Measurements from ENCODE around the gene BTF3. TPM values are rescaled to one million over a fixed set of nuclear protein-coding genes. Genes with fewer than 3 reads are reported as not detected.
A peak's percentile ranks its signal among the peaks of the same experiment; 100 is the strongest.

Gene BTF3
- total and polyA plus RNA-seq, 4 donors: 370 to 645 (median 516) TPM

- Histone ChIP-seq H3K36me3 (ENCODE audit: control insufficient read depth in 4 of 4, insufficient read depth in 4 of 4, low read length in 4 of 4) (no peaks in the 10 kb centered on the region), H3K9ac (ENCODE audit: insufficient read depth in 1 of 2, low read length in 2 of 2) (no peak overlapping the region), H3K4me3 (no peak overlapping the region), H3K9me3 (ENCODE audit: control insufficient read depth in 4 of 4, insufficient read depth in 3 of 4, low read length in 3 of 4) (peaks cover 0 to 2% (median 0%) of the 10 kb centered on the region in 4 donors), H3K27me3 (ENCODE audit: control insufficient read depth in 3 of 3, insufficient read depth in 3 of 3, low read length in 2 of 3) (peaks cover 21 to 79% (median 66%) of the 10 kb centered on the region in 3 donors), H3K4me1 (ENCODE audit: control insufficient read depth in 5 of 5, insufficient read depth in 5 of 5, low read length in 5 of 5) (peaks cover 0 to 17% (median 4%) of the 10 kb centered on the region in 5 donors), H3K27ac (ENCODE audit: low read depth in 1 of 2, low read length in 1 of 2) (no peak overlapping the region)
- DNase-seq (peak; percentile 44 to 71 (median 62)), ATAC-seq (ENCODE audit: insufficient read depth, low FRiP score) (no peak)
- TF ChIP-seq, protein P1, sequence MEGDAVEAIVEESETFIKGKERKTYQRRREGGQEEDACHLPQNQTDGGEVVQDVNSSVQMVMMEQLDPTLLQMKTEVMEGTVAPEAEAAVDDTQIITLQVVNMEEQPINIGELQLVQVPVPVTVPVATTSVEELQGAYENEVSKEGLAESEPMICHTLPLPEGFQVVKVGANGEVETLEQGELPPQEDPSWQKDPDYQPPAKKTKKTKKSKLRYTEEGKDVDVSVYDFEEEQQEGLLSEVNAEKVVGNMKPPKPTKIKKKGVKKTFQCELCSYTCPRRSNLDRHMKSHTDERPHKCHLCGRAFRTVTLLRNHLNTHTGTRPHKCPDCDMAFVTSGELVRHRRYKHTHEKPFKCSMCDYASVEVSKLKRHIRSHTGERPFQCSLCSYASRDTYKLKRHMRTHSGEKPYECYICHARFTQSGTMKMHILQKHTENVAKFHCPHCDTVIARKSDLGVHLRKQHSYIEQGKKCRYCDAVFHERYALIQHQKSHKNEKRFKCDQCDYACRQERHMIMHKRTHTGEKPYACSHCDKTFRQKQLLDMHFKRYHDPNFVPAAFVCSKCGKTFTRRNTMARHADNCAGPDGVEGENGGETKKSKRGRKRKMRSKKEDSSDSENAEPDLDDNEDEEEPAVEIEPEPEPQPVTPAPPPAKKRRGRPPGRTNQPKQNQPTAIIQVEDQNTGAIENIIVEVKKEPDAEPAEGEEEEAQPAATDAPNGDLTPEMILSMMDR (IDR thresholded peaks at IDR 0.05; ENCODE audit: control extremely low read depth, extremely low read depth): no peak
- WGBS, 2 donors: 8 to 10% methylated on average over 27 of the region's 27 CpGs
Measured at GRCh38 chr5:73450672-73451223, 47.5 kb upstream of the BTF3 start.

- DNase-seq: peak; percentile 59 to 70 (median 67)
Measured at GRCh38 chr5:73451224-73452130, 46.8 kb upstream of the BTF3 start.

DNA sequence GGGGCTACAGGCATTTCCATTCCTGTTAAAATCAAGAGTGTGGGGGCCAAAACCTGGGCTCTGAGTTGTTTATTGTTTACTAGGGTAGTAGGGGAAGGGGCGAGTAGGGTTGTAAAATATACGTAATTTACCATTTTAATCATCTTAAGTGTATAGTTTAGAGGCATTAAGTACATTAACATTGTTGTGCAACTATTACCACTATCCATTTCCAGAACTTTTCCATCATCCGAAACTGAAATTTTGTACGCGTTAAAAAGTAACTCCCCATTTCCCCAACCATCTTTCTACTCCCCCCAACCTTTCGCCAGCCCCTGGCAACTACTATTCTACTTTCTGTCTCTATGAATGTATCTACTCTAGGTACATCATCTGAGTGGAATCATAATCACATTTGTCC lies 46.0 kb upstream of the BTF3 start:
- no peak for DNase-seq
- H3K4me1 ChIP-seq (ENCODE audit: control insufficient read depth in 5 of 5, insufficient read depth in 5 of 5, low read length in 5 of 5): peaks cover 0 to 15% (median 0%) of the 10 kb centered on the region in 5 donors
- no peak overlapping the region for H3K9ac ChIP-seq (ENCODE audit: insufficient read depth in 1 of 2, low read length in 2 of 2)
- peaks cover 0 to 2% (median 0%) of the 10 kb centered on the region in 4 donors for H3K9me3 ChIP-seq (ENCODE audit: control insufficient read depth in 4 of 4, insufficient read depth in 3 of 4, low read length in 3 of 4)
- peaks cover 21 to 74% (median 59%) of the 10 kb centered on the region in 3 donors for H3K27me3 ChIP-seq (ENCODE audit: control insufficient read depth in 3 of 3, insufficient read depth in 3 of 3, low read length in 2 of 3)
- H3K4me3 ChIP-seq: no peak overlapping the region
- no peaks in the 10 kb centered on the region for H3K36me3 ChIP-seq (ENCODE audit: control insufficient read depth in 4 of 4, insufficient read depth in 4 of 4, low read length in 4 of 4)
- H3K27ac ChIP-seq (ENCODE audit: low read depth in 1 of 2, low read length in 1 of 2): no peak overlapping the region
- 56 to 59% methylated on average over 6 of the region's 6 CpGs for WGBS, 2 donors
- TF ChIP-seq, protein P1 (IDR thresholded peaks at IDR 0.05; ENCODE audit: control extremely low read depth, extremely low read depth): no peak
- no peak for ATAC-seq (ENCODE audit: insufficient read depth, low FRiP score)

More at GRCh38 chr5:73451224-73452130, 46.8 kb upstream of the BTF3 start:
- H3K27me3 ChIP-seq (ENCODE audit: control insufficient read depth in 3 of 3, insufficient read depth in 3 of 3, low read length in 2 of 3): peaks cover 21 to 78% (median 63%) of the 10 kb centered on the region in 3 donors
- H3K4me1 ChIP-seq (ENCODE audit: control insufficient read depth in 5 of 5, insufficient read depth in 5 of 5, low read length in 5 of 5): peaks cover 0 to 17% (median 4%) of the 10 kb centered on the region in 5 donors
- TF ChIP-seq, protein P1 (IDR thresholded peaks at IDR 0.05; ENCODE audit: control extremely low read depth, extremely low read depth): peak; percentile 39
- H3K27ac ChIP-seq (ENCODE audit: low read depth in 1 of 2, low read length in 1 of 2): no peak overlapping the region
- ATAC-seq (ENCODE audit: insufficient read depth, low FRiP score): peak; percentile 37
- H3K9ac ChIP-seq (ENCODE audit: insufficient read depth in 1 of 2, low read length in 2 of 2): no peak overlapping the region
- 4 to 5% methylated on average over 47 to 70 of the region's 70 CpGs for WGBS, 2 donors
- no peaks in the 10 kb centered on the region for H3K36me3 ChIP-seq (ENCODE audit: control insufficient read depth in 4 of 4, insufficient read depth in 4 of 4, low read length in 4 of 4)
- no peak overlapping the region for H3K4me3 ChIP-seq
- peaks cover 0 to 2% (median 0%) of the 10 kb centered on the region in 4 donors for H3K9me3 ChIP-seq (ENCODE audit: control insufficient read depth in 4 of 4, insufficient read depth in 3 of 4, low read length in 3 of 4)
